Tibial artery (tissue), 4 donors: ENCODE measurements around the gene CBX5.
"Not testable (repeated sequence)": the region's sequence is repeated elsewhere in the genome, so short reads cannot be mapped to it uniquely, and the experiment has no call there.

ENCODE experiments used
- DNase-seq, 2 donors: peaks; one replicate each; pipeline ENCODE4 v3.0.0-alpha.2; 2019
- H3K27ac ChIP-seq, 2 donors: fragments of 200-600 bp; sonication (generic) in 1 of 2; 1 replicate in 1 of 2; 2 replicates in 1 of 2; pipeline ENCODE4 v1.5.1; 2018 to 2019; ENCODE audit warnings: mild to moderate bottlenecking in 1 of 2
- H3K27me3 ChIP-seq, 2 donors: fragments of 200-600 bp; sonication (generic) in 1 of 2; one replicate each; pipeline versions ENCODE4 v1.5.1 to v1.6.0; 2016 to 2019
- H3K36me3 ChIP-seq, 3 donors: fragments of 200-600 bp; sonication (generic) in 2 of 3; one replicate each; pipeline ENCODE4 v1.5.1; 2016 to 2019; ENCODE audit warnings: mild to moderate bottlenecking in 2 of 3
- H3K4me1 ChIP-seq, 4 donors: fragments of 200-600 bp; sonication (generic) in 2 of 4; 1 replicate in 3 of 4; 2 replicates in 1 of 4; pipeline ENCODE4 v1.5.1; 2016 to 2019
- H3K4me3 ChIP-seq, 2 donors: fragments of 200-600 bp; sonication (generic) in 1 of 2; 1 replicate in 1 of 2; 2 replicates in 1 of 2; pipeline ENCODE4 v1.5.1; 2018 to 2019; ENCODE audit warnings: mild to moderate bottlenecking in 2 of 2
- H3K9me3 ChIP-seq, 3 donors: fragments of 200-600 bp; sonication (generic) in 1 of 3; one replicate each; pipeline ENCODE4 v1.5.1; 2016 to 2019
- CTCF ChIP-seq, 2 experiments: fragments of 200-600 bp in 1 of 2; fragments of 450-650 bp in 1 of 2; IDR thresholded peaks; one replicate each; pipeline ENCODE4 v1.5.1; 2017 to 2019; ENCODE audit warnings: antibody characterized with exemption in 2 of 2, mild to moderate bottlenecking in 1 of 2, moderate library complexity in 1 of 2
- intact Hi-C: fragments of 100-400 bp; cut with DNase I; formaldehyde crosslinking; loops from one replicate; pipeline ENCODE4 v1.15.0; 2023; ENCODE audit warnings: low total_unique reads

CBX5 gene

GRCh38 chr12:54239620-54240019, 40.3 kb downstream of the CBX5 start:
- no peak for DNase-seq
- H3K4me3 ChIP-seq = no peak overlapping the region
- no peak for TF ChIP-seq CTCF (IDR thresholded peaks at IDR 0.05)
- intact Hi-C loops = no loop called here
- H3K9me3 ChIP-seq = no peaks in the 10 kb centered on the region
- H3K27me3 ChIP-seq = no peaks in the 10 kb centered on the region
- no peak overlapping the region for H3K27ac ChIP-seq
- H3K4me1 ChIP-seq = no peaks in the 10 kb centered on the region
- H3K36me3 ChIP-seq = peaks cover 16 to 71% (median 38%) of the 10 kb centered on the region in 3 donors

- intact Hi-C loops = no loop called here
- Histone ChIP-seq H3K36me3 (peaks cover 14 to 61% (median 32%) of the 10 kb centered on the region in 3 donors), H3K4me3 (no peak overlapping the region), H3K4me1 (no peaks in the 10 kb centered on the region), H3K27ac (no peak overlapping the region), H3K9me3 (no peaks in the 10 kb centered on the region), H3K27me3 (no peaks in the 10 kb centered on the region)
- no peak for DNase-seq
- no peak for TF ChIP-seq CTCF (IDR thresholded peaks at IDR 0.05)
Measured at GRCh38 chr12:54238531-54238930, 41.4 kb downstream of the CBX5 start.

GRCh38 chr12:54232790-54233189, 47.1 kb downstream of the CBX5 start:
- H3K9me3 ChIP-seq = no peaks in the 10 kb centered on the region
- intact Hi-C loops = no loop called here
- peak in 1 of 2 experiments; percentile 9 for TF ChIP-seq CTCF (IDR thresholded peaks at IDR 0.05)
- no peaks in the 10 kb centered on the region for H3K27me3 ChIP-seq
- H3K27ac ChIP-seq = no peak overlapping the region
- H3K4me1 ChIP-seq = peaks cover 0 to 13% (median 0%) of the 10 kb centered on the region in 4 donors
- DNase-seq = no peak
- no peak overlapping the region for H3K4me3 ChIP-seq
- H3K36me3 ChIP-seq = peaks cover 0 to 11% (median 0%) of the 10 kb centered on the region in 3 donors

- H3K36me3 ChIP-seq, H3K27me3 ChIP-seq, DNase-seq, H3K4me3 ChIP-seq, intact Hi-C loops, H3K27ac ChIP-seq, H3K9me3 ChIP-seq: not testable (repeated sequence)
- H3K4me1 ChIP-seq = peaks cover 0 to 13% (median 0%) of the 10 kb centered on the region in 4 donors
Measured at GRCh38 chr12:54231269-54231668, 48.7 kb downstream of the CBX5 start.

- no peak overlapping the region for H3K27ac ChIP-seq
- H3K27me3 ChIP-seq = no peaks in the 10 kb centered on the region
- H3K4me1 ChIP-seq = peaks cover 0 to 13% (median 0%) of the 10 kb centered on the region in 4 donors
- no peak for DNase-seq
- H3K36me3 ChIP-seq = no peaks in the 10 kb centered on the region
- H3K9me3 ChIP-seq = no peaks in the 10 kb centered on the region
- H3K4me3 ChIP-seq = no peak overlapping the region
- no peak for TF ChIP-seq CTCF (IDR thresholded peaks at IDR 0.05)
- intact Hi-C loops = no loop called here
Measured at GRCh38 chr12:54230555-54230954, 49.4 kb downstream of the CBX5 start.

GRCh38 chr12:54229624-54230212, 50.2 kb downstream of the CBX5 start:
- no peaks in the 10 kb centered on the region for H3K36me3 ChIP-seq
- H3K9me3 ChIP-seq = no peaks in the 10 kb centered on the region
- DNase-seq = peak in 1 of 2 donors; percentile 70
- H3K27me3 ChIP-seq = no peaks in the 10 kb centered on the region
- intact Hi-C loops = loop anchor here (10.0 kb wide), 1 partner anchor 135 kb away; the partner anchor contains the start of gene GPR84
- H3K4me1 ChIP-seq = peaks cover 0 to 13% (median 0%) of the 10 kb centered on the region in 4 donors
- H3K4me3 ChIP-seq = no peak overlapping the region
- no peak for TF ChIP-seq CTCF (IDR thresholded peaks at IDR 0.05)
- peak overlapping the region; percentile 39 to 60 for H3K27ac ChIP-seq
